Hematopoietic multipotent progenitor cell (in vitro differentiated cells): Measurements from ENCODE around the gene AMBRA1. TPM values are rescaled to one million over a fixed set of nuclear protein-coding genes. Genes with fewer than 3 reads are reported as not detected.

Source experiments
- DNase-seq, 3 donors: peaks; one replicate each; pipeline ENCODE4 v3.0.0-alpha.2; 2011 to 2015; ENCODE audit warnings: low read depth in 2 of 3, low spot score in 2 of 3
- total RNA-seq: library from RNA; depleted of rRNA; stranded (reverse); fragments of >200 nt; gene quantifications from one replicate; pipeline ENCODE4 v1.2.3, GENCODE V29; 2012

Gene AMBRA1
- total RNA-seq, 1 donor = 53.9 TPM

DNA sequence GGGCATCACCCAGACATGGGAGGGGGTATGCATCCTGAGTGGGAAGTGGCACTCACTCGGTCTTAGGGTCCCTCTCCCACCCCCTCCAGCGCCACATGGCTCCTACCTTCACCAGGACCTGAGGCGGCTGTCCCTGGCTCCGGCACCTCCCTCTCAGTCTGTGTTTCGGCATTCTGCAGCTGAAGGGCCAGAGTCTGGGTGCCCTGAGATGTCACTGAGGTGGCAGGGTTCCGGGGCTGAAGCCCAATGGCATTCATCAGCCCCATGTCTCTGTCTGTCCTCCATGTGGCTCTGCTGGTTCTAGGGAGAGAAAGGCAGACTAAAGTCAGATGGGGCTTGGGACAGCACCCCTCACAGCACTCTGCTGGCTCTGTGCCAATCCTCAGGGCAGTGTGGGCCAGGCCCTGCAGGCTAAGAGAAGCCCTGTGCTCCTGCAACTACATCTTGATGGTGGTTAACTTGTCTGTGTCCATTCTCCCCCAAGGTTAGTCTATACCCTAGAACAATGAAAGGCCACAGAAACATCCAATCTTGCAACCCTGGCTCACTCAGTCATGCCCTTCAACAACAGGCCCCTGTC lies 185.3 kb downstream of the AMBRA1 start:
- DNase-seq = no peak

DNA sequence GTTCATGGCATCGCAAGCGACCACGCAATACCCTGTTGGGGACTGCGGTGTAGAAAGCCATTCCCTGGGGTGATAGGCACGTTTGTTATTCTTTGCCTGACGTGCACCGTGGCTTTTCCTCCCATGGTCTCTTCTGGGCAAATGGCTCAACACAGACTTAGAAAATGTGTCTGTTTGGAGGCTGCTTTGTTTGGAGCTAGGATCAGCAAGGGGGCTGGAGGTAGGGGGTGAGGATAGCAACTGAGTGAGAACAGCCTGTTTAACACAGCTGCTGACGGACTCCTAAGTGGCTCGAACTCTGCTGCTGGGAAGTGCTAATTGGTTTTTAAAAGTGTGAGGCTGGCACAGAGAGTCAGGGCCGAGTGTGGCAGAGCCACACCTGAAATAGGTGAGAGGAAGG lies 186.2 kb downstream of the AMBRA1 start:
- DNase-seq = no peak

DNA sequence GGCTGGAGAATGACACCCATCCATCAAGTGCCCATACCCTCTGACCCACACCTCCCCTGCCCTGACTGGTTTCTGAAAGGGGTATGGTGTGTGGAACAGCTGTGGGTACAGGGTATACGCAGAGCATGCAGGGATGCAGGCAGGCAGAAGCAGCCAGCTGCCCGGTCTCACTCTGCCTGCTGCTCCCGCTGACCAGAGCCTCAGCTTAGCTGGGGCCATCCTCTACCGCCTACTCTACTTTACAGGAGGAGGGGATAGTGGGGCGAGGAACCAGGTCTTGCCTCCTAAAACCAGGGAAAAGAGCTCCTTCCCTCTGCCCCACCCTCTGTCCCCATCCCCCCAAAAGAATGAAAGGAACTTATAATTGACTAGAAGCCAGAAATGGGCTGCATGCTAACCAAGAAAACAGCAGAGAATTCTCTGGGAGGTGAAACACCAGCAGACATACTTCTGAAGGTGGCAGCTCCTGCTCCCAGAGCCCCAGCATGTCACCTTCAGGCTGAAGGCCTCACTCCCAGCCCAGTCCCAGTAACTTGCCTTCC lies 189.3 kb downstream of the AMBRA1 start:
- no peak for DNase-seq

DNA sequence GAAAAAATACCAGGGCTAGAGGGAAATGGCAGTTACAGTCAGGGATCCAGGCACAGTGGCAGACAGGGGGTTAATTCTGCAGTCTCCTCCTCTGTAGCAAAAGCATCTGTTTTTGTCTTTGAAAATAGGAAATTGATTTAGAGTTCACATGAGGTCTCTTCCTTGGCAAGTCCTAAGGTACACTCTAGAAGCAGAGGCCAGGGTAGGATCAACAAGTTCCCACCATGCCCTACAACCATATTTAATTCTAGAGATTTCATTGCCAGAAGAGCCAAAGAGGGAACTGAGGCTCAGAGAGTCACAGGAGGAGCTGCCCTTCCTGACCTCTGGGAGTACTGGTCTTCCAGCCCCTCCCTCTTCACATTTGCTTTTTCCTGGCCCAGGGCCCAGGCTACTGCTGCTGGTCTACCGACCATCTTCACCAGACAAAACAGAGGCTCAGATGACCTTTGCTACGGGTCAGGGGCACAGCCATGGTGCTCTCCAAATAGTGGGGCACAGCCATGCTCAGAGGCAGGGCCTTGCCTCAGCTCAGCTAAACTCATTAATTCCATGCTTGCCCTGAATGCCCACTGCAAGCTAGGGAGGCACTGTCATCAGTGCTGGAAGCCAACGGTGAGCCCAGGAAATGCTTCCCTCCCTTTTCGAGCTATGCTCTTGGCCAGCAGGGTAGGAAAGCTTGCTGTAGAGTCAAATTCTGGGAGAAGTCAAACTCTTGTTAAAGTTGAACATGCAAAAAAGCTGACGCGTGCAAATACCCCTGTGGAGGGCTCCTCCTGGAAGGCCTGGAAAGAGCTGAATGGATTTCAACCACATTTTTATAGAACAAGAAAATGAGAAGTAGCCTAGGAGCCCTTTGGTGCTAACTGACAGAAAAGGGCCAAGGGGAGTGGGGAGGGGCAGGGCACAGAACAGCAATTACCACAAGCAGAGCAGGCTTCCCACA lies 190.6 kb downstream of the AMBRA1 start:
- no peak for DNase-seq

- DNase-seq = no peak
Measured at GRCh38 chr11:46397526-46397925, 196.3 kb downstream of the AMBRA1 start.

DNA sequence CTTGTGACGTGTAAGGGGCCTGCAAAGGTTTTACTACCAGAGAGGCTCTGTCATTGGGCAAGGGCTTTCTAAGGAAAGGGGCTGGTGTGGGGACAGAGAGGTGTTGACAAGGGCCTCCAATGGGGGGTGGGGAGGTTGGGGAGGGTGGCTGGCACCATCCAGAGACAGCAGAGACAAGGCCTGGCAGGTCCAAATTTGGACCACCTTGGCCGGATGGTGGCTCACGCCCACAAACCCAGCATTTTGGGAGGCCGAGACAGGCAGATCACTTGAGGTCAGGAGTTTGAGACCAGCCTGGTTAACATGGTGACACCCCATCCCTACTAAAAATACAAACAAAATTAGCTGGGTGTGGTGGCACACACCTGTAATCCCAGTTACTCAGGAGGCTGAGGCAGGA lies 200.1 kb downstream of the AMBRA1 start:
- DNase-seq = no peak

- DNase-seq = no peak
Measured at GRCh38 chr11:46393231-46393616, 200.6 kb downstream of the AMBRA1 start.

GRCh38 chr11:46392421-46393230 lies 201.2 kb downstream of the AMBRA1 start:
- DNase-seq = peak; percentile 68 to 81 (median 76)

DNA sequence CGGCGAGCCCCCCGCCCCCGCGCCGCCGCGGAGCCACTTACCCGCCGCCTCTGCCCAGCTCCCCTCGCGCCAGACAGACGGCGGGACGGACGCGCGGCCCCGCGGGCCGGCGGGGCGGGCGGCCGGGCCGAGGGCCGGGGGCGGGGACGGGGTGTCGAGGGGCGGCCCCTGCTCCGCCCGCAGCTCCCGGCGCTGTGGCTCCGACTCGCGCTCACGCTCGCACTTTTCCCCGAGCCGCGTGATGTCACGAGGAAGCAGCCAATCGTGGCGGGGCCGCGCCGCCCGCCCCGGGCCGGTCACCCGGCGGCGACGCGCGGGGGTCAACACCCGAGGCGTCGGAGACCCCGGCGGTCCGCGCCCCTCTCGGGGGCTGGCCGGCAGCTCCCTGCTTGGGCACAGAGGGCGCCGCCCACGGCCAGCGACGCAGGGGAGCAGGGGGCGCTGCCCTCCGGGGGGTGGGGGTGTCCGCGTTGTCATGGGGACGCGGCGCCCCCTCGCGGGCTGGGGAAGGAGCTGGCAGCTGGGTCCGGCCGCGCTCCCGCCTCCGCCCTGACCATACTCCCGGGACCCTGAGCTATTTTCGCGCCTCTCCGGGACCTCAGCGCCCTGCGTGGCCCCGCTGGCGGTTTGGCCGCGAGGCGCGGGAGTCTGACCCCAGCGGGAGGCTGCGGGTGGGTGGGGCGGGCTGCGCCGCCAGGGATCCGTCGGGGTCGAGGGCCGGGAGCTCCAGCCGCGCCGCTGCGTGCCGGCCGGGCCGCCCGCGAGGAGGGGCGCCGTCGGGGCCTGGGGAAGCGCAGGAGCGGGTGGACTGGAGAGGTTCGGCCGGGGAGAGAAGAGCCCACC lies 202.0 kb downstream of the AMBRA1 start, which contains the start of gene CHRM4:
Gene CHRM4 (minus strand): TSS at position 199 of the 843 bp plus-strand sequence. CDS start 5,219 bp downstream, outside the sequence.
- DNase-seq = no peak

- DNase-seq = no peak
Measured at GRCh38 chr11:46391186-46391577, 202.6 kb downstream of the AMBRA1 start.

- no peak for DNase-seq
Measured at GRCh38 chr11:46390331-46391171, 203.3 kb downstream of the AMBRA1 start.

- DNase-seq = peak in 2 of 3 donors; percentile 62 to 64
Measured at GRCh38 chr11:46389450-46390330, 204.1 kb downstream of the AMBRA1 start.

DNA sequence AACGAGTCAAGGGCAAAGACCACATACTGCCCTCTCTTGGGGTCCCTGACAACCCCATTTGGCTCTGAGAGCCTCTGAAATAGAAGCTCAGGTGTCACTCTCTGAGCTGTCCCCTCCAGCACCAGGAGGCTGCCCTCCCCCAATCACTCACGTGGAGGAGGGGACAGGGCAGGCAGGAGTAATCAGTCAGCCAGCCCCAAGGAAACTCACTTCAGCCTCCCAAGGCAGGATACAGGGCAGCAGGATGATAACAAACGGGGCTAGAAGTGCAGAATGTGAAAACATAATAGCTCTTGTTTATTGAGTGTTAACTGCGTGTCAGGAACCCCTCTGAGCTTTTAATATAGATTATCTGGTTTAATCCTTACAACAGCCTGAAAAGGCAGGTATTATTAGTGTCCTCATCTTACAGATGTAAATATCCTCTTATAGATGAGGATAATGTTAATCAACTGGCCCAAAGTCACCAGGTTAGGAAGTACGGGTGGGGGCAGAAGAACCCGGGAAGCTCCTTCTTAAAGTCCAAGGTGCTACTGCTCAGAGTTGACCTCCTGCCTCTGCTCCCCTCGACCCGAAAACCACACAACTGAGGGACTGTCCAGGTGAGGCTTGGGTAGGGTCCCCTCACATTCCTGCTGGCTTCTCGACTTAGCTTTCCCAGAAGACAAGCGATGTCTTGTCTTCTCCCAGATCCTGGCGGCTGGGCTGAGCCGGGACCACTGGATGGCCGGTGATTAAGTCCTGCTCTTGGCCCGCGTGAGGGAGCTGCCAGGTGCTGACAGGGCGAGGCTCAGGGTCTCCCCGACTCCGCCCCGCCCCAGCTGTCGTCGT lies 205.0 kb downstream of the AMBRA1 start:
- no peak for DNase-seq

GRCh38 chr11:46387919-46388618 lies 205.8 kb downstream of the AMBRA1 start:
- peak in 1 of 3 donors; percentile 54 for DNase-seq

GRCh38 chr11:46387456-46387855 lies 206.4 kb downstream of the AMBRA1 start:
- DNase-seq = no peak

GRCh38 chr11:46386674-46387073 lies 207.1 kb downstream of the AMBRA1 start:
- no peak for DNase-seq
